ENCODE measurements around the gene AIF1L.

DNA sequence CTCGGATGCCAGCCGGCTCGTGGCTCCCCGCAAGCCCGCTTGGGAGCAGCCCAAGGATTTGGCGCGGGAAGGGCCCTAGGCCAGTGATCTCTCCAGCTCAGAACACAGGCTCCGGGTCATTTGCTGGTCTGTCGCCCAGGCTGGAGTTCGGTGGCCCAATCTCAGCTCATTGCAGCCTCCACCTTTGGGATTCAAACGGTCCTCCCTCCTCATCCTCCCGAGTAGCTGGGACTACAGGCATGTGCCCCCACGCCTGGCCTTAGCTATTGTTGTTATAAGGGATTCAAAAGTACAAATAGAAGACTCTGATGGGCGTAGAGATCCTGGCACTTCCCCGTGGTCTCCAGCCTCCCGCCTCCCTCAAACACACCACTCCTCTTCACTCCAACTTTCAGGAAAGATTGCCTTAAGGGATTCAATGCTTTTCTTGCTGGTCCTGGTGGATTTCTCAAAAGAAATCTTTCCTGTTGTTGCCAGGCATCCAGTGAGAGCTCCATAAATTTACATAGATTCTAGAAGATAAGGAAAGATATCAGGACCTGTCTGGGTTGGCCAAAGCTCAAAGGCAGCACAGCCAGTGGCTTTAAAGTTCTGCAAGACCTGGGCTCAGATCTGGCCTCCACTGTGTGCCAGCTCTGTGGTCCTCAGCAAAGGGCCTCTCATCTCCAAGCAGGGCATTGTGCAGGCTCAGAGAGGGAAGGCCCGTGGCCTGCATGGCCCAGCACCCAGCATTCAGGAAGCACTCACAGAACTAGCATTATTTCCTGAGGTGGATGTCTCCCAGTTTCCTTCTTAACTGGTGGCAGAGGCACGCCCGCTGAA lies 1.0 kb downstream of the AIF1L start:
- no peak for TF ChIP-seq CTCF (IDR thresholded peaks at IDR 0.05)
- TF ChIP-seq POLR2AphosphoS5 (IDR thresholded peaks at IDR 0.05; ENCODE audit: low read depth, low read length) = no peak
- TF ChIP-seq, protein P1, sequence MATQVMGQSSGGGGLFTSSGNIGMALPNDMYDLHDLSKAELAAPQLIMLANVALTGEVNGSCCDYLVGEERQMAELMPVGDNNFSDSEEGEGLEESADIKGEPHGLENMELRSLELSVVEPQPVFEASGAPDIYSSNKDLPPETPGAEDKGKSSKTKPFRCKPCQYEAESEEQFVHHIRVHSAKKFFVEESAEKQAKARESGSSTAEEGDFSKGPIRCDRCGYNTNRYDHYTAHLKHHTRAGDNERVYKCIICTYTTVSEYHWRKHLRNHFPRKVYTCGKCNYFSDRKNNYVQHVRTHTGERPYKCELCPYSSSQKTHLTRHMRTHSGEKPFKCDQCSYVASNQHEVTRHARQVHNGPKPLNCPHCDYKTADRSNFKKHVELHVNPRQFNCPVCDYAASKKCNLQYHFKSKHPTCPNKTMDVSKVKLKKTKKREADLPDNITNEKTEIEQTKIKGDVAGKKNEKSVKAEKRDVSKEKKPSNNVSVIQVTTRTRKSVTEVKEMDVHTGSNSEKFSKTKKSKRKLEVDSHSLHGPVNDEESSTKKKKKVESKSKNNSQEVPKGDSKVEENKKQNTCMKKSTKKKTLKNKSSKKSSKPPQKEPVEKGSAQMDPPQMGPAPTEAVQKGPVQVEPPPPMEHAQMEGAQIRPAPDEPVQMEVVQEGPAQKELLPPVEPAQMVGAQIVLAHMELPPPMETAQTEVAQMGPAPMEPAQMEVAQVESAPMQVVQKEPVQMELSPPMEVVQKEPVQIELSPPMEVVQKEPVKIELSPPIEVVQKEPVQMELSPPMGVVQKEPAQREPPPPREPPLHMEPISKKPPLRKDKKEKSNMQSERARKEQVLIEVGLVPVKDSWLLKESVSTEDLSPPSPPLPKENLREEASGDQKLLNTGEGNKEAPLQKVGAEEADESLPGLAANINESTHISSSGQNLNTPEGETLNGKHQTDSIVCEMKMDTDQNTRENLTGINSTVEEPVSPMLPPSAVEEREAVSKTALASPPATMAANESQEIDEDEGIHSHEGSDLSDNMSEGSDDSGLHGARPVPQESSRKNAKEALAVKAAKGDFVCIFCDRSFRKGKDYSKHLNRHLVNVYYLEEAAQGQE (IDR thresholded peaks at IDR 0.05; ENCODE audit: insufficient read depth in 1 of 2, low read depth in 2 of 2, low read length in 1 of 2) = no peak

Measured in Panc1 (cell line).